UCSD-AML1 (cell line): Measurements from ENCODE around the gene ADPRM.
"Not testable (repeated sequence)": the region's sequence is repeated elsewhere in the genome, so short reads cannot be mapped to it uniquely, and the experiment has no call there.

Source experiments
- DNase-seq: peaks from one replicate; lab custom pipeline; 2025; ENCODE audit not compliant: unreplicated experiment; lab: John Stamatoyannopoulos, UW

ADPRM gene, protein sequence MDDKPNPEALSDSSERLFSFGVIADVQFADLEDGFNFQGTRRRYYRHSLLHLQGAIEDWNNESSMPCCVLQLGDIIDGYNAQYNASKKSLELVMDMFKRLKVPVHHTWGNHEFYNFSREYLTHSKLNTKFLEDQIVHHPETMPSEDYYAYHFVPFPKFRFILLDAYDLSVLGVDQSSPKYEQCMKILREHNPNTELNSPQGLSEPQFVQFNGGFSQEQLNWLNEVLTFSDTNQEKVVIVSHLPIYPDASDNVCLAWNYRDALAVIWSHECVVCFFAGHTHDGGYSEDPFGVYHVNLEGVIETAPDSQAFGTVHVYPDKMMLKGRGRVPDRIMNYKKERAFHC

DNA sequence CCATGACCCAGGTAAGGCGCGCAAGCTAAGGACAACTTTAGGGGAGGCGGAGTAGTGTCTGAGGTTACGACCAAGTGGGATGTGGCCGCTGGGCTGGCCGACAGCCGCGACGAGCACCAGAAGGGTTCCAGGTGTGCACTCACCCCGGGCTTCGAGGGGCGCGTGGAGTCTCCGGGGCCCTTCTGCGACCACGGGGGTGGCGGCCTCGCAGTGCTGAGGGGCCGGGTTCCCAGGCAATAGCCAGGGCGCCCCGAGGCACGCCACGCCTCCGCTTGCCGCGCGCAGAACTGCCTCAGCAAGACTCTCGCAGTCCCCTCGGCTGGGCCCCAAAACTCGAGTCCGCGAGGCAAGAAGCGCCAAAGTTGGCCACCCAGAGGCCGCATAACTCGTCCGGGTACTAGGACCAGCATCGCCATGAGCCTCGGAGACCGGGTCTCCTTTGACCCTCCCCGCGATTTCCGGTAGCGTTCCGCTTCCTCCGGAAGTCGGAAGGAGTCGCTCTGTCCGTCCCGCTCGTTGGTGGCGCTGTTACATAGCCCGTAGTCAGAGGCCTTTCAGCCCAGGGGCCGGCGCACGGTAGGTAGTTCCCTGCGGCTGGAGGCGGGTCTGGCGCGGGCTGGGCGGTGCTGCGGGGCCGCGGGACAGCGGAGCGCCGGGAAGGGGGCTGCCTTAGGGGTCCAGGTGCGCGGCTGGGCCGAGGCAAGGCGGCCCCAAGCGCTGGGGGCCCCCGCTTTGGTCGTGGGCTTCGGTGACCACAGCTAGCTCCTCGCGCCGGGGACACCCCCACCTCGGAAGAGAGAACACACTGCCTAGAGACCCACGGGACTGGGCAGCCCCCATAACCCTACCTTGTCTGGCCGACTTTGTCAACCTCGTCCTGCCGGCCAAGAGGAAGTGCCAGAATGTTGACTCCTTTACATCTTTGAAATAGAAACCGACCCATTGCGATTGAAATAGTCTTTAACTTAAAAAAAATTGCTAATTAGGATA lies at the start of gene ADPRM, which contains the start of gene SCO1:
Gene ADPRM, plus strand, starts transcription at position 503 of the 990 bp plus-strand sequence. CDS start 7,333 bp downstream, outside the sequence.
Gene SCO1, minus strand, starts transcription at position 442 of the 990 bp plus-strand sequence. Its CDS starts 26 bp downstream, at position 416.
- DNase-seq = peak; percentile 93

DNA sequence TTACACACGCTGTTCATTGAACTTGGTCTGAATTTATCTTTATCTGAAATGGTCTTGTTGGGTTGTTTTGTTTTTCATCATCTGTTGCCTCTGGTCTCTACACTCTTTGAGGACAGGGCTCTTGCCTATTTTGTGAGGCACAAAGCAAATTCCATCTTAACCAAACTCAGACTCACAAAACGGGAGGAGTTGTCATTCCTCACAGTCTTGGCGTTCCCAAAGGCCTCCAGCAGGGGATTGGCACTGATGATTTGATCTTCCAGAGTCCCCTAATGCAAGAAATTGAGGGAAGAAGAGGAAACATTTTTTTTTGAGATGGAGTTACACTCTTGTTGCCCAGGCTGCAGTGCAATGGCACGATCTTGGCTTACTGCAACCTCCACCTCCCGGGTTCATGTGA lies 49.0 kb upstream of the ADPRM start:
- DNase-seq = no peak

DNA sequence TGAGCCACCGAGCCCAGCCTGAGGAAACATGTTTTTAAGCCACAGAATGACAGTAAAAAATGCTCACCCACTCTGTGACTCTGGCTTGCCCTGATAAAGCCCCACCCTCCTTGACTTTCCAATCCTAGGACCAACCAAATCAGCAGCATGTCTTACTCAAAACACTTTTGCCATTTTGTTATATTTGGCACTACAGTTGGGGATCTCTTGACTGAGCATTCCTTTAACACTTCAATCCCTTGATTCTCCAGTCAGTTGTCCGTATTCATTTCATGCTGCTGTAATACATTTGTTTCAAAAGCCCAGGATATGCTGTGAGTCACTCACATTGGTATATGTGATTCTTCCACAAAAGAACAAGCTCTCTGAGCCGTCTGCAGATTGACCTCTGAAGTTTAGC lies 48.4 kb upstream of the ADPRM start:
- no peak for DNase-seq

DNA sequence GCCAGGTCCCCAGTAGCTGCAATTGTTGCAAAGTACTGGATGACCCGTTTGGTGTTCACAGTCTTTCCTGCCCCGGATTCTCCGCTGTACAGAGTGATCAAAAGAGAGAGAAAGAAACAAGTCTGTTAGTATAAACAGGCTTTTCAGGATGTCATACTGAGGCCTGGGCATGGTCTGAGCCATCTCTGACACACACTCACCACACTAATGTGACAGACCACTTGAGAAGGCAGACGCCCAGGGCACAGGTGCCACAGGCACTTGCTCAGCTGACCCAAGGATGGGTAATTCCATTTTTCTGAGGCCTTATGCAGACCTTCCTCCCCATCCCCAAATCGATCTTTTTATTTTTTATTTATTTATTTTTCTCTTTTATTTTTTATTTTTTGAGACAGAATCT lies 47.8 kb upstream of the ADPRM start:
- no peak for DNase-seq

DNA sequence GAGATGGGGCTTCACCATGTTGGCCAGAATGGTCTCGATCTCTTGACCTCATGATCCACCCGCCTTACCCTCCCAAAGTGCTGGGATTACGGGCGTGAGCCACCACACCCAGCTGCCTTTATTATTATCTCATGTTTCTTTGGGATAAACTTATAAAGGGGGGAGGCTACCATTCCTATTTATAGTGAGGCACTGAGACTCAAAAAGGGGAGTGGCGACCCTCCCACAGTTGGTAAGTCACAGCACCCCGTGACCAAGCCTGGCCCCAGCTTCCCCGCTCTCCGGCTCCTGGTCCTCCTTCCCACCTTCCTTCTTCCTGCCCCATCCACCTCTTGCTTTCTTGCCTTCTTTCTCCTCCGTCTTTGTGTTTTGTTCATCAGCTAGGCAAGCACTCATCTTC lies 45.5 kb upstream of the ADPRM start:
- no peak for DNase-seq

DNA sequence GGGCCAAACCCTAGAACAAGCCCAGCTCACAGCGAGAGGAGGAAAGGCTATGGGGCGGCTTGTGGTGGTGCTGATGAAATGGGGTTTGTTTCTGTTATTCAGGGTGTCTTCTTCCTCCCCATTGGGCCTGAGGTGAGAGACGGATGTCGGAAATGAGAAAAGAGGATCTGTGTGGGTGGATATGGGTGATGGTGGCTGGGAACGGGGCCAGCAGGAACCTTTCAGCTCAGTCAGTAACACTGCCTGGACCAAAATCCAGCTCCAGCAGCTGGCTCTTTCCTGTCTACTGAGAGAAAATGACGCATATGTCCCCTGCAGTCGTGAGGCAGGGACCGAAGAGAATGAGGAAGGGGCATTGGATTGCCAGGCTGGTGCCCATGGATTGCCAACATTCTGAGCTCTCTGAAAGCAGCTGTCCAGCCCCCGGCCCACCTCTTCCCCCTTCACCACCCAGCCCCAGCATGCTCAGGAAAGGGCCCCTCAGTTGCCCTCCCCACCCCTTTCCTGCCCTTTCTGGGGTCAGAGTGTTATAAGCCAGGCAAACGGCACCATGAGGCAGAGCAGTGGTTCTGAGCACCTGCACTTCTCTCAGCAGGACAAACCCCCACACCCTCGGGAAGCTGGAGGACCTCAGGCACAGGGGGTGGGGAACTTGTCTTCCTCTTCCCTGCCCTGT lies 44.3 kb upstream of the ADPRM start:
- peak; percentile 23 for DNase-seq

DNA sequence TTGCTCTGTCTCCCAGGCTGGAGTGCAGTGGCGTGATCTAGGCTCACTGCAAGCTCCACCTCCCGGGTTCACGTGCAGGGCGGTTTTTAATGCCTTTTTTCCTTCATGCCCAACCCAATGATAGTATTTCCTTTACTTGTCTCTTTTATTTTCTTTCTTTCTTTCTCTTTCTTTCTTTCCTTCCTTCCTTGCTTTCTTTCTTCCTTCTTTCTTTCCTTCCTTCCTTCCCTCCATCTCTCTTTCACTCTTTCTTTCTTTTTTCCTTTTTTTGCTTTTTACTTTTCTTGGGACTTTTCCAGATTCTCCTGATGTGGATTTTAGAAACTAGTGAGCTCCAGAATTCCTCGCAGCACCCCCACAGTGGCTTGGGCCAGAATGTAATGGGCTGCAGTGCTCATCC lies 43.4 kb upstream of the ADPRM start:
- DNase-seq = no peak

DNA sequence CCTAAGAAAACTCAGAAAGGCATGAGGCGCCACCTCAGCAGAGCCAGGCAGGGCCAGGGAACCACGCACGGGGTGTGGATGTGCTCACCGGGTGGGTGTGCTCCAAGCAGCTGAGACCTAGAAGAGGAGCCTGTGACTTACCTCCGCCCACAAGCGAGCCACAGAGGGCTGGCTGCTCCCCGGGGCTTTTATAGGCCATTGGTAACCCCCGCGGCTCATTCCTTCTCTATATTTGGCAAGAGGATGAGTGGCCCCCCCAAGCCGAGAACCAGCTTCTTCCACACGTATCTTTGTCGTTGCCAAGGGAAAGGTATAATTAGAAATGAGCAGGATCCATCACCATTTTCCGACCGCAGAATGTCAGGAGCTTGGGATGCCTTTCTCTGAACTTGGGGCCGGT lies 40.2 kb upstream of the ADPRM start, which contains the start of gene MYH3:
Gene MYH3, minus strand, starts transcription at position 162 of the 400 bp plus-strand sequence. CDS start 2,245 bp downstream, outside the sequence.
- DNase-seq = no peak

DNA sequence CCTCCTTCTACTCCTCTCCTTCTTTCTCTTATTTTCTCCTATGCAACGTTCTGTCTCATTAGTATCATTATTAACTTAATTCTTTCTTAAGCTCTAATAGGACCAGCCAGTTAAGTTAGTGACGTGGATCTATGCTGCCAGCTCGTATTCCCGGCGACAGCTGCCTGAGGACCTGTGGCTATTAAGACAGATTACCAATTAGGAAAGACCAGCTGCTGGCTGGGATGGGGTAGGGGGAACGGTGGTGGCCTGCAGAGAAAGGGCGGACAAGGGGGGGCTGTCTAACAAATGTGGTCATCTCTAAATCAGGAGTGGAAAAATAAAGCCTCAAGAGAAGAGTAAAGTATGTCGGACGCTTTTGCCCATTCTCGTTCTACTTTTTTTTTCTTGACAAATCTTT lies 39.5 kb upstream of the ADPRM start:
- no peak for DNase-seq

DNA sequence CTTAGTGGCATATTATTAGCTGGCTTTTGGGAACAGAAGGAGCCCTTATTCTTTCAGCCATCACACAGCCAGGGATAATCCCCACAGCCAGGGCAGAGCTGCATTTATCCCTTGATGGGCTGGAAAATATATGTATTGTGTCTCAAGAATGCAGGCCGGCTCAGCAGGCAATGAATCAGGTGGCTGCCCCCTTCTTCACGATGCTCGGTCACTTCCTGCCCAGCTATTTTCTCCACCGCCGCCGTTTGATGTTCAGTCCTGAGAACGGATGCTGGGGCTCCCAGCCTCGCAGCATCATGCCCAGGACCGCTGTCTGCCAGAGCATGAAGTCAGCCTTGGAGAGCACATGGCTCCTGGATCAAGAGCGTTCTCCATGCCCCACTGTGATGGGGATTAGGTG lies 36.0 kb upstream of the ADPRM start:
- no peak for DNase-seq

DNA sequence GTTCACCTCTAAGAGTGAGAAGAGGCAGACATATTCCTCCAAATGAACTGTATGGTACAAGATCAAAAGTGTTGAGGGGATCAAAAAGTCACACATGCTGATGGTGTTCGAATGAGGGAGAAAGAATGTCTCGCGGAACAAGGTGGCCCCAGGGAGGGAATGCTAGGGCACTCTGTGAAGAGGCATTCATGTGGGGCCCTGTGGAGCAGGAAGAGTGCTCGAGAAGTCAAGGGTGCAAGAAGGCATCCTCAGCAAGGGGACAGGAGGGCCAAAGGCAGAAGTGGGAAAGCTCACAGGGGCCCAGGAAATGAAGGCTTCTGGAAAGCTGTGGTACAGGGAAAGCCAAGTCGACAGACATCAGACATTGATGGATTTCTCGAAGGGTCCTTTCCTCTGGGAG lies 34.2 kb upstream of the ADPRM start:
- DNase-seq = no peak

DNA sequence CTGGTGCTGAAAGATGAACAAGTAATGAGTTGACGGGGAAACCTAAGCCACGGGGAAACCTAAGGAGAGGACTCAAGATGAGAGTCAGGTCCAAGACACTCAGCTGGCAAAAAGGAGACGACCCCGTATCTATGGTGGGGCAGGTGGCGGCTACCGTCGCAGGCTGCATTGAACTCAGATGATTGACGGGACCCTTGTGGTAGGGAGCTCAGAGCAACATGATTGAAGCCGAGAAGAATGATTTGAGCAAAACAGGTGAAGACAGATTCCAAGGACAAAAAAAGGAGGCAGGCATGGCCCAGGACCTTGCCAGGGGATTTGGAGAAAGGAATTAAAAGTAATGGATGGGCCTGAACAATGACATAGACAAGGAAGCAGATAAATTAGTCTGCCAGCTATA lies 32.8 kb upstream of the ADPRM start:
- DNase-seq = no peak

DNA sequence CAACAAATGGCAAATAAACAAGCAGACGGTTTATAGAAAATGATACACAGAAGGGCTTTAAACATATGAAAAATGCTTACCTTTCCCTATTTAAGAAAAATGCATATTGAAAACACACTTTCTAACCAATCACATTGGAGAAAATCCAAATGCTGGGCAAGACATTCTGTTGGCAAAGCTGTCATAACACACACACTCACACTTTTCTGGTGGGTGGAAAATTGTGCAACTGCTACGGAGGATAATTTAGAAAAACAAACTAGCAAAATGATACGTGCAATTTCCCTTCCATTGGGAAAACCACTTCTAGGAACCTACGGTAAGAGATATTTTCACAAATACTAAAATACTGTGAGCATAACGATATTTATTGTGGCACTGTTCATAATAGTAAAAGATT lies 30.5 kb upstream of the ADPRM start:
- no peak for DNase-seq

DNA sequence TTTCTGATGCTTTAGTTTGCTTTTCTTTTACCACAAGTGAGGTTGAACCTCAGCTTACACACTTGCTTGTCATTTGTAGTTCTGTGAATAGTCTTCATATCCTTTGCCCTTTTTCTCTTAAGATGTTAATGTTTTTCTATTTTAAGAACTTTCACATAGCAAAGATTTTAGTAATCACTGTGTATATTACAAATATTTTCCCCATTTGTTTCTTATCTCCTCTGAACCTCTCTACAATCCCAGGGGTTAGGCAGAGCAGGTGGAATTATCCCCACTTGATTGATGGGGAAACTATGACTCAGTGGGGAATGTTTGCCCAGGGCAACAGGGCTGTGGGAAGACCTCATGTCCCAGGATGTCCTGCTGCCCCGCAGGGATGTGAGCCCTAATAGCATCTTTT lies 28.6 kb upstream of the ADPRM start:
- DNase-seq = no peak

DNA sequence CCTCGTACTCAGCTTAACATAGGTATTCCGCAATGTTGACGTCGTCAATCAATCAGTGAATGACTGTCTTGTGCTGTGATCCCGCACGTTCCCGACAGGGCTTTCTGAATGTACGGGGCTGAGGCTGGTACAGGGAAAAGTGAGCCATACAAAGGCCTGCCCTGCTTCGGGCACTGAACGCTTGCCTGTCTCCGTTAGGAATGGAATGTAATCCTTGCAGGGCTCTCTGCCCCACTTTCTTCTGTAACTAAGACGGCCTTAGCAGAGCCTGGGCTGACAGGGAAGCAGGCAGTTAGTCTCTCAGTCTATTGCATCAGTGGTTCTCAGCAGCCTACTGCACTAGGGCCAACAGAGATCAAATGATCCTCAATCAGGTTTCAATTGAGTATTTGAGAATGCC lies 24.1 kb upstream of the ADPRM start:
- DNase-seq = no peak

DNA sequence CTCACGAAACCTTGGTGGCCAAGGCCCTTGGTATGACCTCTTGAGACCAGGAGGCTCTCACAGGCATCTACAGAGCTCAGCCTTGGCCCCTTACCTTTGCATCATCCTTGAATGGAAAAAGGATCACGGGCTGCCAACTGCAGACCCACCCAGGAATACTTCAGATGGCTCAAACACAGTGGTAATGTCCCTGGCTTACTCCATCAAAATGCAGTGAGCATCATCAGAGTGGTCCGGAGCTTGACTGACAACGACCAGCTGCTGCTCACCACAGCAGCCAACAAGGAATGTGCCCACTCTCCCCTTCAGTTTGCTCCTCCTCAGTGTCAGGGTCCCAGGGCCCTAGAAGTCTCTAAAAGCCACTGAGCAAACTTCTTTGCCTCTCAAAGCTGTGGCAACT lies 22.7 kb upstream of the ADPRM start:
- no peak for DNase-seq

DNA sequence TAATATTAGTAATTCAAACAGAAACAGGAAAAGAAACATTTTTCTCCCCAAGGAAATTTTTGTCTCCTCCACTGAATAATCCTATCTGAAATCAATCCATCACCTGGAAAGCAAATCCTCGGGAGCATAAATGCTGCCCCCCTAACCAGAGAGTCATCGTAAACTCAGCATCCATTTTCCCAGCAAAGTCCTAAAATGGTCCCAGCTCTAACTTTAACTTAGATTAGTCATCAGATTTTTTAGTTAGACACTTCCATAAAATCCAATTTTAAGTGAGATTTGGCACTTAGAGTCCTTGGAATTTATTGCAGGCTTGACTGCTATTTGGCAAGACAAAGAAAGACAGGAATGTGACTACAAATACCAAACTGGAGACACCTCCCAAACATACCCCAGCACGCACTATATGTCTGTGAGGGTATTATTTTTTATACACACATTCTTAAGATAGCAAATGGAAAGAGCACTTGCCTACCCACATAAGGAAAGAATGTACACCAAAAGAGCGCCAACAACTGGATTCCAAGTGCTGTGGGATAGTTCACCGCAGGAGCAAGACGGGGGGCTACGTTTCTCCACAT lies 15.4 kb upstream of the ADPRM start:
- no peak for DNase-seq

DNA sequence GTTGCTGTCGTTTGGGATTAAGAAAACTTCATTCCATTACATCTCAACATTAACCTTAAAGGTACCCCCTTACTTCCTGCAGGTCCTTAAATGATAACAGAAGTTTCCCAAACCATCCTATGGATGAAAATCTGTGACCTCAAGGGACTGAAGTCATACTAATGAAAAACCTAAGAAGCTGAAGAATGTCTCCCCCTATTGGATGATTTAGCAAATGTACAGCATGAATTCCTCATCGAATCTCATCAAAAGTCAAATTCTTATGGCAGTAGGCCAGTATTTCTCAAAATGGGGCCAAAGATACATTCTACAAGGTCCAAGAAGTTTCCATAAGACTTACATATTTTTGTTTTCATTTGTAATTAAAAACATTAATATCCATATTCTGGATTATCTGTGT lies 13.5 kb upstream of the ADPRM start:
- no peak for DNase-seq

DNA sequence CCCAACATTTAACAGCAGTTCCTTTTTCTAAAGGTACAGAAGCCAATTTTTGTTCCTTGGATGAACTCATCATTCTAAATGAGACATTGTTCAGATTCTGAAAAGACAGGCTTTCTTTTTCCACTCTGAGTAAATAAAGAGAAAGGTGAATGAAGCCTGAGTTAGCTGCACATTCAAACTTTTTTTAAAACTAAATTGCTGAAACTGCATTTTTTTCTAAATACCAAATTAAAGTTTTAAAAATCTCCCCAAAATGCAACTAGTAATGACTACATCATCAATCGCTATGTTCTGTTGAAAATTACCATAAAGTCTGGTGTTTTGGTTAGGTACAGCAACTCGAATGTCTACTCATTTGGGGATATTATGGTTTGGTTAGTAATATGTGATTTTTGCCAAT lies 9.9 kb upstream of the ADPRM start:
- DNase-seq = no peak

DNA sequence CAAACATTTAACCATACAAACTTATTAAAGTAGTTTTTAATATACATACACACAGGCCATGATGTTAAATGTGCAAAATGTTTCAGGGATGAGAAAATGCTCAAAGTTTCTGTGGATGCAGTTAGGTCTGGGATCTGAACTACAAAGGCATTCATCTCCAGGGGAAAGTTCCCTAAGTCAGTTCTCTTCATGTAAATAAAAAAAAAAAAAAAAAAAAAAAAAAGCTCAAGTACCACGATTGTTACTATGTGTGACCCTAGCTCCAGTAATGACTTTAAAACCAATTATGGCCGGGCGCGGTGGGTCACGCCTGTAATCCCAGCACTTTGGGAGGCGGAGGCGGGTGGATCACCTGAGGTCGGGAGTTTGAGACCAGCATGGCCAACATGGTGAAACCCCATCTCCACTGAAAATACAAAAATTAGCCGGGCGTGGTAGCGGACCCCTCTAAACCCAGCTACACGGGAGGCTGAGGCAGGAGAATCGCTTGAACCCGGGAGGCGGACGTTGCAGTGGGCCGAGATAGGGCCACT lies 1.5 kb upstream of the ADPRM start:
- not testable (repeated sequence) for DNase-seq
